ENCODE data around the gene PC.

The PC gene

GRCh38 chr11:66853242-66854229, 104.6 kb downstream of the PC start:
- no peak for DNase-seq

DNA sequence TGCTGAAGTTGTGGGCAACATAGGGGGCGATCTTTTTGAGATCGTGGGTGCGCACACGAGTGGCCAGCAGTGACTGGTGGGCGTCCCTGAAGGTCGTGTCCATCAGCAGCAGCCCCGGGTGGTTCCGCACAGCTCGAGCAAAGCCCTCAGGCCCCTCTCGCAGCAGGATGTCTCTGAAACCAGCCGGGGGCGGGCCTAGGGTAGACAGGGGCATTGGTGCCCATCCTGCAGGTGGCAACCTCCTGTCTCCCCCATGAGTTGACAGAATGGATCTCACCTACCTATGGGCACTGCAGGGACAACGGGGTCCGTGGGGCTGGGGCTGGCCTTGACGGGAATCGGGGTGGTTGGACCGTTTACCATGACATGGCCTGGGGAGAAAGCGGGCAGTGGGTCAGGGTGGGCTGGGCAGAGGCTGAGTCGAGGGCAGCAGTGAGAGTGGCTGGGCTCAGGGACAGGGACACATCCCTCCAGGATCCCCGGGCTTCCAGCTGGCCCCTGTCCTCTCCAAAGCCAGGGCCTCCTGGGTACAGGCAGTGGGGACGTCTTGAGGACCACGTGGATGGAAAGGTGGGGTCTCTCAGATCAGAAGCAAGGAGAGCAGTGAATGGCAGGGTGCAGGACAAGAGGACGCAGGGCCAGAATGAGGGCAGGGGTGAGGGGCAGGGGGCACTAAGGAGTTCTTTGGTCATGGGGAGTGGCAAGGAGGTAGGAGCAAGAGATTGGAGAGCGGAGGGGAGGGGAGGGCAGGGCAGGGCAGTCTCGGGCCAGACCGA, 105.5 kb downstream of the PC start:
- DNase-seq: no peak

DNA sequence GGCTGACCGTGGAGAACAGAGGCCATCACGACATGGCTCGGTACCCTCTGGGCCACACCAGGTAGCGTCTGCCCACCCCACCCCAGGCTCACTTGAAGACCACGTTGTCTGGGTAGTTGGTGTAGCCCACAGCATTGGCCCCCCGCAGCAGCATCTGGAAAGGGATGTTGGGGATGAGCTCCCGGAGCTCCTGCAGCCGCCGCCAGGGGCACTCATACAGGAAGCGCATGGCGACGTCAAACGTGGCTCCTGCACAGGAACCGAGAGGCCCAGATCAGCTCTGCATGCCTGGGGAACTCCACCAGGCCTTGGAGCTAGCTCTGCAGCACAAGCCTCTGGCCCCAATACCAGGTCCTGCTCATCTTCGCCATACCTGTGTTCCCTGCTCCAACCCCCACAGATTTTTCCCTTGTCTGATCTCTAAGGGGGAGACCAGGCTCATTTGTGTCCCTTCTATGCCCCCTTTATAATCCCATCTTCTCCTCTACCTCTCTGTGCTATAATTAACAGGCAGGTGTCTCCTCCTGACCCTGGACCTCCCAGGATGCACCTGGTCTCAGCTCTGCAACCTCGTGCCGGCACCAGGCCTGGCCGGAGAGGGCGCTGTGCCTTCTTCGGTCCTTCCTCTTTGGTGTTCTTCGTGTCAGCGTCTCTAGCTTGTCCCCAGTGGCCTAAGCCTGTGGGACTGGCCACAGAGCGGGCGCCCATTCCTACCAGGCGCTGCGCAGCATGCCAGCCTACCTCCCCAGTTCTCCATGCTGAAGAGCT, 106.3 kb downstream of the PC start:
- DNase-seq: no peak

- no peak for DNase-seq
These were observed 107.0 kb downstream of the PC start for GRCh38 chr11:66851239-66851596.

DNA sequence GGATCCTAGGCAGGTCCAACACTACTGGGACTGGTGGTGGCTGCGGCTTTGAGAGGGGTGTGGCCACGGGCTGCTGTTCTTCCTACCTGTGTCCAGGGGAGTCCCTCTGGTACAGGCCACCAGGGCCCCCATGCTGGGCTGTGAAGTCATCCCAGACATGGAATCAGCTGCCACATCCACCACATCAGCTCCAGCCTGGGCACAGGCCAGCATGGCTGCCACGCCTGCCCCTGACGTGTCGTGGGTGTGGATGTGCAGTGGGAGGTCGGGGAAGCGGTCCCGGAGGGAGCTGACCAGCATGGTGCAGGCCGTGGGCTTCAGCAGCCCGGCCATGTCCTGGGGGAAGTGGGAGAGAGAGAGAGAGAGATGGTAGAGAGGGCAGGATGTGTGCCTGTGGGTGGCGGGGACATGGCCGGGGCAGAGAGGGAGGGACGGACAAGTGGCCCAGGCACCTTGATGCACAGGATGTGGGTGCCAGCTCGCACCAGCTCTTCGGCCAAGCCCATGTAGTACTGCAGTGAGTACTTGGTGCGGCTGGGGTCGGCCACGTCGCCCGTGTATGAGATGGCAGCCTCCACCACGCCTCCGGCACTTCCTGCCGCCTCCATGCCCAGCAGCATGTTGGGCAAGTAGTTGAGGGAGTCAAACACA, 107.5 kb downstream of the PC start:
- DNase-seq: no peak

GRCh38 chr11:66850235-66850587, 108.0 kb downstream of the PC start:
- no peak for DNase-seq

DNA sequence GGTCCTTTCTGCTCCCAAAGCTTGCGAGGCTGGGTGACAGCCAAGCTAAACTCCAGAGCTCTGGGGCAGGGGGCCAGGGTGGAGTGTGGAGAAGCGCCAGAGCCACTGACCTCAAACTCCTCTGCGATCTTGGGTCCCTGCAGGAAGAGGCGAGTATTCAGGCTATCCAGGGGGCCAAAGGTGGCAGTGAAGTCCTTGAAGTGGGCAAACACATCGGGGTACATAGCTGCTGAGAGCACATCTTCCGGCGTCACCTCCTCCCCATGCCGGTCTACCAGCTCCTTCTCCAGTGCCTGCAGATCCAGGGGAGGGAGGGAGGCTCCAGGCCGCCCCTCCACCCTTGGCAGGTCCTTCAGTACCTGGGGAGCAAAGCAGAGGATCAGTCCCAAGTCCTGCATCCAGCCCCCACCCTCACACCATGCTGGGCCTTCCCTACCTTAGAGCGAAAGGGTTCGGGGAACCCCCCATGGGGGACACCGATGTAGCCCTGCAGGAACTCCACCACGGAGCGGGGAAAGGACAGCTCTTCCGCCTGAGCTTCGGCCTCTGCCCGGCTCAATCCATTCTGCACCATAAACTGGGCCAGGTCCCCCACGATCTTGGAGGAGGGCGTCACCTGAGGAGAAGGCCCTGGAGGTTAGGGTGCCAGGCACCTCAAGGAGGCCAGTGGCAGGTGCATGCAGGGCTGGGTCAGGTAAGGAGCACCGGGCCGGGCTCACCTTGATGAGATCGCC, 108.5 kb downstream of the PC start:
- no peak for DNase-seq

DNA sequence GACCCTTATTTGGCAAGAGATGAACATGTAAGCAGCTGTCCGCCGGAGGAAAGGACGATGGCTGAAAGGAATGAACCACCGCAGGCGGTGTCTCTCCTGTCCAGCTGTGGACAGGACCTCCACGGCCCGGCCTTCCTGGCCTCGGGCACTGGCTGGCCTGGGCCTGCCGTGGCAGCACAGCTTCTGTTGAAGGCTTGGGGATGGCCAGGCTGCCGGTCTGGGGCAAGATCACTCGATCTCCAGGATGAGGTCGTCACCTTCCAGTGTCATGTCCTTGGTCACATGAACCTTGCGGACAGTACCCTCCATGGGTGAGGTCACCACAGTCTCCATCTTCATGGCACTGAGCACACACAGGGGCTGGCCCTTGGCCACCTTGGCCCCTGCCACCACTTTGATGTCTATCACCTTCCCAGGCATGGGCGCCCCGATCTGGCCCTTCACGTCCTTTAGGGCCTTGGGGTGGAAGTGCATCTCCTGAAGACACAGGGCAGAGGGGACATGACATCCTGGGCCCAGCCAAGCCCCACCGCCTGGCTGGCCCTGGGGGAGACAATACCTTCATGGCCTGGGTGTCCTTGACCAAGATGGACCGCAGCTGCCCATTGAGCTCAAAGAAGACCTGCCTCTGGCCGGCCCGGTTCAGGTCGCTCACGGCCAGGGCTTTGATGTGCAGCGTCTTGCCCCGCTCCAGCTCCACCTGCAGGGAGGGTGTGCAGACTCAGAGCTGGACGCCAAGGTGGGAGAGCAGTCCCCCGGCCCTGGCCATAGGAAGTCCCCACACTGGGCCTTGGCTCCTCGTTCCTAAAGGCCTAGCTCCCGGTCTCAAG, 109.3 kb downstream of the PC start:
- no peak for DNase-seq

- DNase-seq: no peak
These were observed 110.5 kb downstream of the PC start for GRCh38 chr11:66847461-66848232.

DNA sequence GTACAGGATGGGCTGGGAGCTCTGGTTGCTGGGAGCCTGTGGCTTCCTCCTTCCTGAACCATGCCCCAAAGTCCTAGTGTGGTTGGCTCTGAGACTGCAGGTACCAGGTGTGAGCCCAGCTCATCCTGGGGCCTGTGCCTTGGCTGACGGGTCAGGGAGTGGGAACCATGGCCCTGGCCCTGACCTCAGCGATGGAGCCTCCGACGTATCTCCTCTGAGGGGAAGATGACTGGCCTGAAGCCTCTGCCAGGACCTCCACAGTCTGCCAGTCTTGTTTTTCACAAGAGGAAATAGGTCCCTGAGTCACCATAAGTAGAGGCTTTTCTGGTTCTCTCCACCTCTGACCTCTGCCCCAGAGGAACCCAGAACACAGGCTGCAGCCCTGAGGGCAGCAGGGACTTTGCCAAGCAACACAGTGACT, 111.5 kb downstream of the PC start:
- DNase-seq: no peak

DNA sequence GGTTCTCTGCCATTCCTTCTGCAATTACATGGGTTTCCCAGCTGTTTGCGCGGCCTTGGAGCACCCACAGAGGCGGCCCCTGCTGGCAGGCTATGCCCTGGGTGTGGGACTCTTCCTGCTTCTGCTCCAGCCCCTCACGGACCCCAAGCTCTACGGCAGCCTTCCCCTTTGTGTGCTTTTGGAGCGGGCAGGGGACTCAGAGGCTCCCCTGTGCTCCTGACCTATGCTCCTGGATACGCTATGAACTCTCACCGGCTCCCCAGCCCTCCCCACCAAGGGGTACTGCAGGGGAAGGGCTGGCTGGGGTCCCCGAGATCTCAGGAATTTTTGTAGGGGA, 112.3 kb downstream of the PC start:
- DNase-seq: no peak

- DNase-seq: no peak
These were observed 112.9 kb downstream of the PC start for GRCh38 chr11:66845143-66845875.

GRCh38 chr11:66844496-66845142, 113.6 kb downstream of the PC start:
- DNase-seq: no peak

GRCh38 chr11:66843776-66844495, 114.2 kb downstream of the PC start:
- DNase-seq: no peak

GRCh38 chr11:66842896-66843775, 115.0 kb downstream of the PC start, which contains the start of gene RCE1:
Gene RCE1, plus strand, starts transcription at chr11:66843441. Its CDS starts 15 bp downstream, at chr11:66843456.
- peak; percentile 82 for DNase-seq

GRCh38 chr11:66842501-66842895, 115.7 kb downstream of the PC start:
- DNase-seq: no peak

GRCh38 chr11:66841861-66842260, 116.3 kb downstream of the PC start:
- DNase-seq: no peak
